Neural progenitor cell (in vitro differentiated cells): Measurements from ENCODE around the gene PYURF. TPM values are rescaled to one million over a fixed set of nuclear protein-coding genes. Genes with fewer than 3 reads are reported as not detected.

ENCODE experiments used
- DNase-seq: peaks from one replicate; pipeline ENCODE4 v3.0.0-alpha.2; 2016; ENCODE audit warnings: low spot score
- H2AFZ ChIP-seq: fragments of 200-600 bp; sonication (generic); replicated peaks from 2 replicates; pipeline ENCODE4 v1.6.1; 2016; ENCODE audit warnings: antibody characterized with exemption
- H3F3A ChIP-seq: fragments of 200-600 bp; sonication (generic); 2 replicates; pipeline ENCODE4 v1.6.1; 2016; ENCODE audit warnings: antibody characterized with exemption, low read depth
- H3K27ac ChIP-seq: fragments of 200-600 bp; sonication (generic); 2 replicates; pipeline ENCODE4 v1.5.1; 2016; ENCODE audit warnings: mild to moderate bottlenecking
- H3K27me3 ChIP-seq: fragments of 200-600 bp; sonication (generic); 2 replicates; pipeline ENCODE4 v1.6.1; 2016; ENCODE audit warnings: mild to moderate bottlenecking, moderate library complexity
- H3K36me3 ChIP-seq: fragments of 200-600 bp; sonication (generic); 2 replicates; pipeline ENCODE4 v1.5.1; 2016
- H3K4me1 ChIP-seq: fragments of 200-600 bp; sonication (generic); 2 replicates; pipeline ENCODE4 v1.6.1; 2016; ENCODE audit warnings: mixed run types
- H3K4me2 ChIP-seq: fragments of 200-600 bp; sonication (generic); 2 replicates; pipeline ENCODE4 v1.6.1; 2016
- H3K4me3 ChIP-seq: fragments of 200-600 bp; sonication (generic); 2 replicates; pipeline ENCODE4 v1.5.1; 2016
- H3K79me2 ChIP-seq: fragments of 200-600 bp; sonication (generic); 2 replicates; pipeline ENCODE4 v1.6.1; 2016; ENCODE audit warnings: low read depth
- H3K9ac ChIP-seq: fragments of 200-600 bp; sonication (generic); 2 replicates; pipeline ENCODE4 v1.6.1; 2016
- H3K9me3 ChIP-seq: fragments of 200-600 bp; sonication (generic); 2 replicates; pipeline ENCODE4 v1.5.1; 2016; ENCODE audit warnings: low read depth
- H4K20me1 ChIP-seq: fragments of 200-600 bp; sonication (generic); 2 replicates; pipeline ENCODE4 v1.6.1; 2016; ENCODE audit warnings: low read depth
- H3K27ac Mint-ChIP-seq: 3 replicates; pipeline ENCODE4 v1.8.0; 2021; ENCODE audit warnings: mixed read lengths
- H3K27me3 Mint-ChIP-seq: 2 replicates; pipeline ENCODE4 v1.8.0; 2022; ENCODE audit warnings: low read depth, mild to moderate bottlenecking, inconsistent platforms, moderate library complexity, mixed read lengths; ENCODE audit not compliant: insufficient read depth
- H3K36me3 Mint-ChIP-seq: 3 replicates; pipeline ENCODE4 v1.8.0; 2021; ENCODE audit warnings: mixed read lengths
- H3K4me1 Mint-ChIP-seq: 3 replicates; pipeline ENCODE4 v1.8.0; 2021; ENCODE audit warnings: mixed read lengths
- H3K4me3 Mint-ChIP-seq: 3 replicates; pipeline ENCODE4 v1.8.0; 2021; ENCODE audit warnings: mild to moderate bottlenecking, moderate library complexity, mixed read lengths
- H3K9me3 Mint-ChIP-seq: 3 replicates; pipeline ENCODE4 v1.8.0; 2020; ENCODE audit warnings: mixed read lengths
- CTCF ChIP-seq: fragments of 200-600 bp; sonication (generic); IDR thresholded peaks from 2 replicates; pipeline ENCODE4 v1.5.1; 2017; ENCODE audit warnings: antibody characterized with exemption, mild to moderate bottlenecking
- EZH2 ChIP-seq: fragments of 200-600 bp; sonication (generic); IDR thresholded peaks from 2 replicates; pipeline ENCODE4 v1.6.1; 2017; ENCODE audit warnings: antibody characterized with exemption, mild to moderate bottlenecking, moderate library complexity
- EZH2phosphoT487 ChIP-seq: fragments of 200-600 bp; sonication (generic); IDR thresholded peaks from 2 replicates; pipeline ENCODE4 v1.6.1; 2017; ENCODE audit warnings: antibody characterized with exemption
- total RNA-seq: library from RNA; depleted of rRNA; stranded (reverse); fragments of >200 nt; gene quantifications from 2 replicates; pipeline ENCODE4 v1.2.3, GENCODE V29; 2015; ENCODE audit warnings: low replicate concordance

The PYURF gene
- total RNA-seq, 1 donor from 2014 or later, result 106 TPM

DNA sequence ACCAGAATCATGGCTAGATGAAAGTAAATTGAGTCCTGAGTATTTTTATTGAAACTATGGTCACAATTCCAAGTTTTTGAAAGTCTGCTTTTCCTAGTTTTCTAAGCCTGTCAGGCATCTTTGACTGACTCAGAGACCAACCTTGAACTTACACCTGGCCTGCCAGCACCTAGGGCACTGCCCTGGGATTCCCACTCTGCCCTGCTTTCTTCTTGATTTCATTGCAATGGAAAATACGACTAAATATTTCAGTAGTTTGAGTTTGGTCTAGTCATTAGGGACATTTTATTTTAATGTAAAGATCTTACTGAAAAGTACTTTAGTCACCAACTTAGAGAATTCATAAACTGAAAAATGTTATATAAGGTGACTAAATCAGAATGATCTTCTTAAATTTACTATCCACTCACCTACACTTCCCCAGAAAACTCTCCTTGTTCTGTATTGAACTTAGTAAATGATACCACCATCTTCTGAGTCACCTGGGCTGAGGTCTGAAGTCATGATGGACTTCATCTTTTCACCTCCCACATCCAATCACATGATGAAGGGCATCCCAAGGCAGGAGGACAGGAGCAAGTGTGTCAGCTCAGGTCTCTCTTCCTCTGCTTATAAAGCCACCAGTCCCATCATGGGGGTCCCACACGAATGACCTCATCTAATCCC is 11.6 kb upstream of the PYURF start:
- Histone ChIP-seq H3K9ac (no peak overlapping the region), H3K4me1 (no peaks in the 10 kb centered on the region), H3K79me2 (no peaks in the 10 kb centered on the region), H3K36me3 (no peaks in the 10 kb centered on the region), H3K27me3 (no peaks in the 10 kb centered on the region), H4K20me1 (no peaks in the 10 kb centered on the region), H3K9me3 (no peaks in the 10 kb centered on the region), H3F3A (no peaks in the 10 kb centered on the region), H3K27ac (no peak overlapping the region), H3K4me3 (no peak overlapping the region), H2AFZ (no peak overlapping the region), H3K4me2 (no peak overlapping the region)
- DNase-seq, result no peak
- TF ChIP-seq EZH2, result no peak
- TF ChIP-seq EZH2phosphoT487, result no peak
- no peak for TF ChIP-seq CTCF
- no peaks in the 10 kb centered on the region for H3K4me1 Mint-ChIP-seq
- H3K4me3 Mint-ChIP-seq, result no peak overlapping the region
- no peak overlapping the region for H3K27ac Mint-ChIP-seq
- H3K27me3 Mint-ChIP-seq, result peaks cover 4% of the 10 kb centered on the region
- H3K36me3 Mint-ChIP-seq, result no peaks in the 10 kb centered on the region
- H3K9me3 Mint-ChIP-seq, result no peaks in the 10 kb centered on the region

DNA sequence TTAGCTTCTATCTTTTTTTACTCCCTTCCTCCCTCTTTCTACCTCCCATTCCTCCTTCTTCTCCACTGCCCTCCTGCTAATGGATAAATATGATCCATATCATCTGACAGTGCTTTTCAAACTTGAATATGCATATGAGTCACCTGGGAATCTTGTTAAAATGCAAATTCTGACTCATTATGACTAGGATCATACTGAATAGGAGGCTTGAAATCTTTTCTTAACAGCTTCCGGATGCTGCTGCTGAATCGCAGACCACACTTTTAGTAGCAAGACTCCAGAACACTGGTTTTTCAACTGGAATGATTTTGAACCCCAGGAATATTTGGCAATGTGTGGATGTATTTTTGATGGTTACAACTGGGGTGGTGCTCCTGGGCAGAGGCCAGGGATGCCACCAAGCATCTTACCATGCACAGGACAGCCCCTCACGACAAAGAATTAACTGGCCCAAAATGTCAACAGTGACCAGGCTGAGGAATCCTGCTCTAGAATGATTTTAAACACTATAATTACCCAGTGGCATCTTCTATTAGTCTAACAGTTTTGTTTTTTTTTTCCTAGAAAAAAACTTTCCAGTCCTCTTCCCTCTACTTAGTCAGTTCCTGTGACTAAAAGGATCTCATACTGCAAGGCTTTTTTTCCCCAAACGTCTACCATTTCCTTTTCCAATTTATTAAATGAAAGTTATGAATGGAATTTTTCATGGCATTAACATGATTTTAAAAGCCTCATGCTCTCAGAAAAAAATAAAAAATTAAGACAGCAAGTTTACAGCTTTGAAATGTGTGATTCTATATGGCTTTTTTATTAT is 10.6 kb upstream of the PYURF start:
- Mint-ChIP-seq H3K4me3 (no peak overlapping the region), H3K4me1 (no peaks in the 10 kb centered on the region), H3K9me3 (no peaks in the 10 kb centered on the region), H3K27me3 (peaks cover 4% of the 10 kb centered on the region), H3K27ac (no peak overlapping the region), H3K36me3 (no peaks in the 10 kb centered on the region)
- TF ChIP-seq EZH2phosphoT487, result no peak
- no peak for TF ChIP-seq CTCF
- no peak for TF ChIP-seq EZH2
- Histone ChIP-seq H3K36me3 (no peaks in the 10 kb centered on the region), H3K4me3 (no peak overlapping the region), H3K79me2 (no peaks in the 10 kb centered on the region), H3K9ac (no peak overlapping the region), H3K4me1 (no peaks in the 10 kb centered on the region), H4K20me1 (no peaks in the 10 kb centered on the region), H3F3A (no peaks in the 10 kb centered on the region), H3K27me3 (no peaks in the 10 kb centered on the region), H3K9me3 (no peaks in the 10 kb centered on the region), H3K27ac (no peak overlapping the region), H3K4me2 (no peak overlapping the region), H2AFZ (no peak overlapping the region)
- DNase-seq, result no peak

DNA sequence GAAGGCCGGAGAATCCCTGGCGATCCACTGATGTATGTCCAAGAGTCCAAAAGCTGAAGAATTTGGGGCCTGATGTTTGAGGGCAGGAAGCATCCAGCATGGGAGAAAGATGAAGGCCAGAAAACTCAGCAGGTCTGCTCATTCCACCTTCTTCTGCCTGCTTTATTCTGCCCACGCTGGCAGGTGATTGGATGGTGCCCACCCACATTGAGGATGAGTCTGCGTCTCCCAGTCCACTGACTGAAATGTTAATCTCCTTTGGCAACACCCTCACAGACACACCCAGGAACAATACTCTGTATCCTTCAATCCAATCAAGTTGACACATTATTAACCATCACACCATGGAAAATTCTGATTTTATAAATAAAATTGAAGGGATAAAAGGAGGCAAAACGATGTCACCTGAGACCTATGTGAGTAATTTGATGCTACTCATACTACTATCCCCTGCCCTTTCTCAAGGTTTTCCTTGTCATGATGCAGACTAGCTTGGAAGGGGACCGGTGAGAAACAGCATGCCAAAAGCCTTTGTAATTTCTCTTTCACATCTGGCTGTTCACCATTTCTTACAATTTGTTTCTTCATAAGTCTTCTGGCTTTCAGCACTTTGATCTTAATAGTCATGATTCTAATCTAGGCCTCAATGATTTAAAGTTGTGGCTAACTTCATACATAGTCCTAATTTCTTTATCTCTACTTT is 9.7 kb upstream of the PYURF start:
- TF ChIP-seq EZH2phosphoT487 (no peak), CTCF (no peak), EZH2 (no peak)
- no peak overlapping the region for H3K9ac ChIP-seq
- no peaks in the 10 kb centered on the region for H3K9me3 ChIP-seq

More for the DNA sequence above, 9.7 kb upstream of the PYURF start:
- Histone ChIP-seq H3K27ac (no peak overlapping the region), H3K4me1 (no peaks in the 10 kb centered on the region), H3K27me3 (no peaks in the 10 kb centered on the region), H3K79me2 (no peaks in the 10 kb centered on the region), H3K36me3 (no peaks in the 10 kb centered on the region), H3K4me2 (no peak overlapping the region), H3K4me3 (no peak overlapping the region), H4K20me1 (no peaks in the 10 kb centered on the region), H3F3A (no peaks in the 10 kb centered on the region), H2AFZ (no peak overlapping the region)
- DNase-seq, result no peak
- Mint-ChIP-seq H3K27ac (no peak overlapping the region), H3K9me3 (no peaks in the 10 kb centered on the region), H3K36me3 (no peaks in the 10 kb centered on the region), H3K27me3 (peaks cover 4% of the 10 kb centered on the region), H3K4me1 (no peaks in the 10 kb centered on the region), H3K4me3 (no peak overlapping the region)
